ENCODE results near the gene KCNH2. TPM values are rescaled to one million over a fixed set of nuclear protein-coding genes. Genes with fewer than 3 reads are reported as not detected.

Gene KCNH2
- total and polyA plus RNA-seq, 2 of the 13 experiments (the other 11 are each of a cell fraction or from before 2014, with no cell fraction given): 0.09 to 0.11 TPM

- Histone ChIP-seq H3K27ac (ENCODE audit: extremely low read length, insufficient read depth, low read length) (no peak overlapping the region), H3K79me2 (ENCODE audit: insufficient read depth, low read length) (no peaks in the 10 kb centered on the region), H3K27me3 (ENCODE audit: control insufficient read depth in 1 of 2, insufficient read depth in 2 of 2, low read length in 2 of 2) (peaks cover 6 to 63% of the 10 kb centered on the region in 2 experiments; a peak in 4 of 5 replicates), H4K20me1 (ENCODE audit: insufficient read depth, low read length) (no peaks in the 10 kb centered on the region), H3K4me2 (ENCODE audit: low read depth, low read length) (no peak overlapping the region), H2AFZ (ENCODE audit: low read length) (no peak overlapping the region), H3K36me3 (replicated peaks in 1 of 2; ENCODE audit: control insufficient read depth in 1 of 2, insufficient read depth in 2 of 2, low read length in 2 of 2) (no peaks in the 10 kb centered on the region), H3K4me1 (ENCODE audit: insufficient read depth, low read length) (no peaks in the 10 kb centered on the region), H3K4me3 (replicated peaks in 1 of 3; ENCODE audit: insufficient read depth in 1 of 3, low read depth in 2 of 3, low read length in 3 of 3) (no peak overlapping the region), H3K9me3 (ENCODE audit: low read length) (no peaks in the 10 kb centered on the region), H3K9ac (ENCODE audit: insufficient read depth, low read depth, low read length) (no peak overlapping the region)
- ATAC-seq (no peak), FAIRE-seq (no peak), DNase-seq (ENCODE audit: low spot score) (no peak)
- ChIA-PET POLR2A (no interaction called here), CTCF (ENCODE audit: low intra/inter-chr PET ratio, low total read pairs) (no interaction called here)
- 25% methylated on average over 15 of the region's 15 CpGs for WGBS (ENCODE audit: low lambda C conversion rate)
- no TSS peak for BruUV-seq (replicated peaks)
- TF ChIP-seq PCBP2 (optimal IDR thresholded peaks at IDR 0.05; ENCODE audit: low read depth, low read length, poor library complexity, severe bottlenecking) (no peak), PHF5A (CRISPR knock-in tag; IDR thresholded peaks at IDR 0.05; ENCODE audit: low read depth, unreplicated experiment) (no peak)
- intact Hi-C loops (cut with micrococcal nuclease; ENCODE audit: unreplicated experiment) (no loop called here), in situ Hi-C loops (cut with HindIII; ENCODE audit: extremely low pct_ligation_motif_present, low pct_unique_long_range_greater_than_20kb) (no loop called here)
Measured at GRCh38 chr7:150941351-150942000, 36.6 kb downstream of the KCNH2 start.

- TF ChIP-seq HMG20B (CRISPR knock-in tag; conservative IDR thresholded peaks at IDR 0.05) (no peak), MIER2 (CRISPR knock-in tag; IDR thresholded peaks at IDR 0.05) (no peak), PHF21A (CRISPR knock-in tag; IDR thresholded peaks at IDR 0.05) (no peak), MEIS2 (CRISPR knock-in tag; IDR thresholded peaks at IDR 0.05) (no peak), ZNF576 (CRISPR knock-in tag; IDR thresholded peaks at IDR 0.05) (no peak), ZNF138 (CRISPR knock-in tag; IDR thresholded peaks at IDR 0.05; ENCODE audit: low read depth) (no peak), ZNF431 (CRISPR knock-in tag; IDR thresholded peaks at IDR 0.05; ENCODE audit: borderline replicate concordance, low read depth) (no peak), HDAC2 (CRISPR knock-in tag; IDR thresholded peaks at IDR 0.05) (no peak)
- TF ChIP-seq, protein P1, sequence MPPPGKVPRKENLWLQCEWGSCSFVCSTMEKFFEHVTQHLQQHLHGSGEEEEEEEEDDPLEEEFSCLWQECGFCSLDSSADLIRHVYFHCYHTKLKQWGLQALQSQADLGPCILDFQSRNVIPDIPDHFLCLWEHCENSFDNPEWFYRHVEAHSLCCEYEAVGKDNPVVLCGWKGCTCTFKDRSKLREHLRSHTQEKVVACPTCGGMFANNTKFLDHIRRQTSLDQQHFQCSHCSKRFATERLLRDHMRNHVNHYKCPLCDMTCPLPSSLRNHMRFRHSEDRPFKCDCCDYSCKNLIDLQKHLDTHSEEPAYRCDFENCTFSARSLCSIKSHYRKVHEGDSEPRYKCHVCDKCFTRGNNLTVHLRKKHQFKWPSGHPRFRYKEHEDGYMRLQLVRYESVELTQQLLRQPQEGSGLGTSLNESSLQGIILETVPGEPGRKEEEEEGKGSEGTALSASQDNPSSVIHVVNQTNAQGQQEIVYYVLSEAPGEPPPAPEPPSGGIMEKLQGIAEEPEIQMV (CRISPR knock-in tag; IDR thresholded peaks at IDR 0.05; ENCODE audit: low read depth): no peak
- Histone ChIP-seq H2AFZ (ENCODE audit: low read length) (no peak overlapping the region), H3K4me3 (replicated peaks in 1 of 3; ENCODE audit: insufficient read depth in 1 of 3, low read depth in 2 of 3, low read length in 3 of 3) (no peak overlapping the region), H3K27ac (ENCODE audit: extremely low read length, insufficient read depth, low read length) (no peak overlapping the region), H4K20me1 (ENCODE audit: insufficient read depth, low read length) (no peaks in the 10 kb centered on the region), H3K36me3 (replicated peaks in 1 of 2; ENCODE audit: control insufficient read depth in 1 of 2, insufficient read depth in 2 of 2, low read length in 2 of 2) (no peaks in the 10 kb centered on the region), H3K9me3 (ENCODE audit: low read length) (no peaks in the 10 kb centered on the region), H3K4me2 (ENCODE audit: low read depth, low read length) (no peak overlapping the region), H3K9ac (ENCODE audit: insufficient read depth, low read depth, low read length) (no peak overlapping the region), H3K4me1 (ENCODE audit: insufficient read depth, low read length) (no peaks in the 10 kb centered on the region), H3K79me2 (ENCODE audit: insufficient read depth, low read length) (no peaks in the 10 kb centered on the region), H3K27me3 (ENCODE audit: control insufficient read depth in 1 of 2, insufficient read depth in 2 of 2, low read length in 2 of 2) (peaks cover 6 to 60% of the 10 kb centered on the region in 2 experiments; a peak in 4 of 5 replicates)
- no peak for DNase-seq (ENCODE audit: low spot score)
- ChIA-PET POLR2A (no interaction called here), CTCF (ENCODE audit: low intra/inter-chr PET ratio, low total read pairs) (no interaction called here)
- WGBS (ENCODE audit: low lambda C conversion rate): 19% methylated on average over 11 of the region's 11 CpGs
- intact Hi-C loops (cut with micrococcal nuclease; ENCODE audit: unreplicated experiment) (no loop called here), in situ Hi-C loops (cut with HindIII; ENCODE audit: extremely low pct_ligation_motif_present, low pct_unique_long_range_greater_than_20kb) (no loop called here)
- no peak for ATAC-seq
- no peak for FAIRE-seq
- BruUV-seq (replicated peaks): no TSS peak
Measured at GRCh38 chr7:150940431-150941102, 37.6 kb downstream of the KCNH2 start.

Measured in HepG2 (cell line).